Activated T-cell treated with anti-CD3 and anti-CD28 coated beads, Interleukin-2, amount 50 U/mL, for 4 hours (primary cell): Measurements from ENCODE around the gene STRA8. TPM values are rescaled to one million over a fixed set of nuclear protein-coding genes. Genes with fewer than 3 reads are reported as not detected.
A peak's percentile ranks its signal among the peaks of the same experiment; 100 is the strongest.

Experiments
- ATAC-seq, 2 donors: fragments of 200-7000 bp; cut with Tn5 transposase; one replicate each; pipeline ENCODE4 v1.10.0; 2021
- DNase-seq: peaks from one replicate; pipeline ENCODE4 v3.0.0-alpha.2; 2020
- H3K27me3 Mint-ChIP-seq: one replicate; pipeline ENCODE4 v1.8.0; 2021; ENCODE audit warnings: low read depth, mixed read lengths
- H3K36me3 Mint-ChIP-seq: one replicate; pipeline ENCODE4 v1.8.0; 2022; ENCODE audit warnings: mixed read lengths; ENCODE audit not compliant: insufficient read depth
- H3K4me1 Mint-ChIP-seq: one replicate; pipeline ENCODE4 v1.8.0; 2021; ENCODE audit warnings: low read depth, mixed read lengths
- H3K4me3 Mint-ChIP-seq: one replicate; pipeline ENCODE4 v1.8.0; 2021; ENCODE audit warnings: mild to moderate bottlenecking, moderate library complexity, mixed read lengths
- H3K9me3 Mint-ChIP-seq: one replicate; pipeline ENCODE4 v1.8.0; 2021; ENCODE audit warnings: mixed read lengths
- total RNA-seq, 3 donors: library from RNA; stranded (reverse); gene quantifications; one replicate each; pipeline ENCODE4 v1.2.1, GENCODE V29; 2021

The STRA8 gene, protein sequence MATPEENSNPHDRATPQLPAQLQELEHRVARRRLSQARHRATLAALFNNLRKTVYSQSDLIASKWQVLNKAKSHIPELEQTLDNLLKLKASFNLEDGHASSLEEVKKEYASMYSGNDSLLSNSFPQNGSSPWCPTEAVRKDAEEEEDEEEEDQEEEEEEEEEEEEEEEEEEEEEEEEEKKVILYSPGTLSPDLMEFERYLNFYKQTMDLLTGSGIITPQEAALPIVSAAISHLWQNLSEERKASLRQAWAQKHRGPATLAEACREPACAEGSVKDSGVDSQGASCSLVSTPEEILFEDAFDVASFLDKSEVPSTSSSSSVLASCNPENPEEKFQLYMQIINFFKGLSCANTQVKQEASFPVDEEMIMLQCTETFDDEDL
- not detected for total RNA-seq

DNA sequence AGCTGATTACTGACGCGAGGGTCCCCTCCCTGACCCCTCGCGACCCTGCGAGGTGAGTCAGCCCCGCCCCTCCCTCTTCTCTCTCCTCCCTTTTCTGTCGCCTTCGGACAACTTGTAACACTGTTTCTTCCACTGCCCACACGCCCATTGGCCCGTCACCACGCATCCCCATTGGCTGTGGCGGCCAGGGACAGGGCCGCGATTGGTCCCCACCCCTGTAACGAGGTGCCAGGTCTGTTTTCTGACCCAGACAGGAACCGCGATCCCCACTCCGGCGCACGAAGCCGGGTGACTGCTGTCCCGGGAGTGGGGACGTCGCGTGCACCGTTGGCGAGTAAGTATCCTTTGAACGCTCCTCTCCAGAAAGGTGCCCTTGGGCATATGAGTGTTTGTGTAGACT lies at the start of gene STRA8:
STRA8 (plus strand) TSS at position 269 of the 400 bp plus-strand sequence. CDS start 6,687 bp downstream, outside the sequence.
- no peak for ATAC-seq
- no peak within 1 kb of the TSS for H3K4me3 Mint-ChIP-seq
- H3K4me1 Mint-ChIP-seq, result peaks cover 6% of the 10 kb centered on the region
- no peaks in the 10 kb centered on the region for H3K36me3 Mint-ChIP-seq
- no peak for DNase-seq
- no peaks in the 10 kb centered on the region for H3K27me3 Mint-ChIP-seq
- no peaks in the 10 kb centered on the region for H3K9me3 Mint-ChIP-seq

DNA sequence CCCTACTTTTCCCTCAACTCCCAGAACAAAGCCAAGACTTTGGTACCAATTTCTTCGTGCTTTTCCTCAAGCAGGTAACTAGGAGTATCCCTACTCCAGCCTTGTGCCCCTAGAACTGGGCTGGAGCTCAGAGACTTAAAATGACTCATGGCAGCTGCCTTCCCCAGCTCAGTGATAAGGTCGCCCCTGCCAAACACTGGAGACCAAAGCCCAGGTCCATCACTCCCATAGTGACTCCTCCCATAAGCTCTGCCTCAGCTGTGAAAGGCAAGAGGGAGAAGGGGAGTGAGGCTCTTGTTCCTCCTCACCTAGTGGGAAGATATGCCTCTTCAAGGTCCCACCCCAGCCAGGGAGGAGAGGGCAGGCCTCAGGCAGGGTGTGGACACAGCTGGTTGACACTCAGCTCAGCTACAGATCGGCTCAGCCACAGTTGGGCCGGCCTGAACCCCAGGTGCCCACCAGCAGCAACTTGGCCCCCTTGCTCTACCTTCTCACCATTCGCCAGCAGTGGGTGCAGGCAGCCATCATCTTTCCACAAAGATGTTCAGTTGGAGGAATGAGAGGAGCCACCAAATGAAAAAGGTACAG lies 49.3 kb upstream of the STRA8 start:
- H3K4me1 Mint-ChIP-seq, result no peaks in the 10 kb centered on the region
- no peak for ATAC-seq
- H3K36me3 Mint-ChIP-seq, result peaks cover 67% of the 10 kb centered on the region
- peak overlapping the region; percentile 33 for H3K4me3 Mint-ChIP-seq
- no peaks in the 10 kb centered on the region for H3K27me3 Mint-ChIP-seq
- H3K9me3 Mint-ChIP-seq, result peaks cover 25% of the 10 kb centered on the region
- no peak for DNase-seq

DNA sequence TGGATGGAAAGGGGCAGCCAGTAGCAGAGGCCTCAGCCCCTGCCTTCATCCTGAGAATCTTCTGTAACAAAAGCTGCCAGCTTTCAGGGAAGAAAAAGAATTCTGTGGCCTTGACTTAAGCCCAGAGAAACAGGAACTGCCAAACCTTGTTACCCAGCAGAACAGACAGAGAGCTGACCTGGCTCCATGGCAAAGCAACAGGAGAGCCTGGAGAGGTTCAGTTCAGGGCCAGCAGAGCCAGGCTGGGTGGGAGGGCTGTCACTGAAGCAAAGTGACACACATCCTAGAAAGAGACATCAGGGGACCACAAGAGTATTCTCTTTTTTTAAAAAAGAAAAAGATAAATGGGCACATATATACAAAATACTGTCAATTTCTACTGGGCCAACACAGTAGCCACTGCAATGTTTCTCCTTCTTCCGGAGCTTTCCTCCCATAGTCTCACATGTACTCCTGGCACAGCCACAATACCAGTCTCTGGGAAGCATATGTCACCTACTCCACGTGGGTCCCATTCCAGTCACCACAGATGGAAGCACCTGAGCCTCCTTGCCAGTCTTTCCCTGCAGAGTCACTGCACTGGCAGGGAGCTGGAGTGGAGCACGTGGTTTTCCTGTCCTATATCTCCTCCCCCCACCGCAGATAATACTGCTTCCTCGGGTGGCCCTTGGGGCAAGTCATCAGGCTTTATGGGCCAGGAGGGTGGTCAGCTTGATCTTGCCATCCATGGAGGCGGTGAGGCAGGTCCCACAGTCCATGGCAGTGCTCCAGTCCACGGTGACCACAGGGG lies 48.0 kb upstream of the STRA8 start:
- Mint-ChIP-seq H3K4me3 (no peak overlapping the region), H3K36me3 (peaks cover 71% of the 10 kb centered on the region), H3K9me3 (peaks cover 25% of the 10 kb centered on the region), H3K27me3 (no peaks in the 10 kb centered on the region), H3K4me1 (no peaks in the 10 kb centered on the region)
- ATAC-seq (no peak), DNase-seq (no peak)

DNA sequence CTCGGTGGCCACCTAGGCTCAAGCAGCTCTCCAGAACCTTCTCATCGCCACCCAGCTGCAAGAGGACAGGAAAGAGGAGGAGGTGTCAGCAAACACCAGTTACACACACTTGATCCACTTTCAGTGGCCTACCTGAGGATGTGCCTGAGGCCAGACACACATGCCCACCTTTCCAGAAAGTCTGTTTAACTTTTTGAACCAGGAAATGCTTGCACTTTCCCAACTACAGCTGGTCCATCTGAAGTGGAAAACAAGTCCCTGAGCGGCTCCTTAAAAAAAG lies 47.4 kb upstream of the STRA8 start:
- ATAC-seq, result no peak
- peaks cover 73% of the 10 kb centered on the region for H3K36me3 Mint-ChIP-seq
- H3K4me3 Mint-ChIP-seq, result no peak overlapping the region
- no peak for DNase-seq
- peaks cover 21% of the 10 kb centered on the region for H3K9me3 Mint-ChIP-seq
- no peaks in the 10 kb centered on the region for H3K27me3 Mint-ChIP-seq
- H3K4me1 Mint-ChIP-seq, result no peaks in the 10 kb centered on the region

DNA sequence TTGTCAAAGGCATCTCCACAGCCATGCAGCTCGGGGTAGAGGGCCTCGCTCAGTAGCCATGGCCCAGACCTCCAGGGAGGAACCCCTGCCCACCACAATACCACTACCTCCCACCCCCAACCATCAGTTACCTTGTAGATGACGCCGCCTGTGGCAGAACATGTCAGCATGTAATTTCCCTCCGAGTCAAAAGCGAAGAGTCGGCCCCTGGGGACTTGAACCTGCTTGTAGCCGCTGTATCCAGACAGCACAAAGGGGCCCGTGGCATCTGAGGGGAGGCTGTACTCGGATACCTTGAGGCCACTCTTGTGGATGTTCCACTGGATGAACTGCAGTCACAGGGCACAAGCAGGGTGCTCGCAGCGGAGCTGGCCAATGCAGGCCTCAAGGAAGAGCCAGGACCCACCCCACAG lies 46.8 kb upstream of the STRA8 start:
- H3K27me3 Mint-ChIP-seq, result no peaks in the 10 kb centered on the region
- H3K4me3 Mint-ChIP-seq, result no peak overlapping the region
- H3K36me3 Mint-ChIP-seq, result peaks cover 72% of the 10 kb centered on the region
- ATAC-seq, result peak in 1 of 2 donors; percentile 52
- no peak for DNase-seq
- peaks cover 15% of the 10 kb centered on the region for H3K9me3 Mint-ChIP-seq
- no peaks in the 10 kb centered on the region for H3K4me1 Mint-ChIP-seq

DNA sequence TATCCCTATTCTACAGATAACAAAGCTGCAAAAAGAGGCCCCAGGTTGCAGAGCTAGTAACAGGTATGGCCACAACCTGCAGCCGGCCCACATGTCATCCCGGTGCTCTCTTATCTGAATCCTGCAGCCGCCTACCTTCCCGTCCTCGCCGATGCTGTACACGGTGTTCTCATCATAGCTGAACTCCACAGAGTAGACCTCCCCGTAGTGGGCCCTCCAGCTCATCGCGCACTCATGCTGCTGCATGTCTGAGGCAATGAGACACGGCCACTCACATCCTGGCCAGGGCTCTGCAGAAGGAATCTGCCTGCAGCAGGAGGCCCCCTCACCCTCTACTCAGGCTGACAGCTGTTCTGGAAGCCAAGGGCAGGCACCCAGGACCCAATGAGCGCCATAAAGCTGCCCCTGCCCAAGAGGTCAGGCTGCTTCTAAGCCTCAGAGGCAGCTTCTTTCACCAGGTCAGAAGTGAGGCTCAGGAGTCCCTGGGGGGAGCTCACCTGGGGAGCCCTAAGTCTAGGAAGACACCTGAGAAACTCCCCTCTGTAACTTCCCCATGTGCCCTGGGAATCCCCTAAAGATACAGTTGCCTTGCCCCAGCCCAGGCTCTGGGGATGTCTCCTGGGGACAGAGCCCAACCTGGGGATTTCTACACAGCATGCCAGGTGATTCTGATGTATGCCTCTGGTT lies 45.2 kb upstream of the STRA8 start:
- Mint-ChIP-seq H3K4me1 (no peaks in the 10 kb centered on the region), H3K9me3 (peaks cover 8% of the 10 kb centered on the region), H3K27me3 (no peaks in the 10 kb centered on the region), H3K4me3 (no peak overlapping the region), H3K36me3 (peaks cover 66% of the 10 kb centered on the region)
- DNase-seq, result no peak
- no peak for ATAC-seq

DNA sequence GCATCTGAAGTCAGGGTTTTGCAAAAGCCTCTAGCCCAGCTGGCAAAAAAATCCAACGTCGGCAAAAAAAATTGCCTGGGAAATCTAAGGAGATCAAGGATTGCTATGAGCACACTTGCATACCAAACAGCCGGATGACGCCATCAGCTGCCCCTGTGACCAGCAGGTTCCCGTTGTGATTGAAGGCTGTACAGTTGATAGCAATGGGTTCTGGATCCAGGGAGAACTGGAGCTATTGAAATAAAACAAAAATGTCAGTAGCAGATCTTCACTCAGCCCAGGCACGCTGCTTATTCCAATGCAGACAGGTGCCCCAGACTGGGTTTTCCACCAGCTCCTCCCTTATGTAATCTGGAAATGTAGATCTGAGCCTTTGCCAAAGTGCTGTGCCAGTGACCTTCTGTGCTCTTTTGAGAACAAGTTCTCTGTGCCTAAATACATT lies 44.4 kb upstream of the STRA8 start:
- no peaks in the 10 kb centered on the region for H3K4me1 Mint-ChIP-seq
- peaks cover 67% of the 10 kb centered on the region for H3K36me3 Mint-ChIP-seq
- ATAC-seq (no peak), DNase-seq (no peak)
- no peak overlapping the region for H3K4me3 Mint-ChIP-seq
- peaks cover under 1% of the 10 kb centered on the region for H3K9me3 Mint-ChIP-seq
- H3K27me3 Mint-ChIP-seq, result no peaks in the 10 kb centered on the region

DNA sequence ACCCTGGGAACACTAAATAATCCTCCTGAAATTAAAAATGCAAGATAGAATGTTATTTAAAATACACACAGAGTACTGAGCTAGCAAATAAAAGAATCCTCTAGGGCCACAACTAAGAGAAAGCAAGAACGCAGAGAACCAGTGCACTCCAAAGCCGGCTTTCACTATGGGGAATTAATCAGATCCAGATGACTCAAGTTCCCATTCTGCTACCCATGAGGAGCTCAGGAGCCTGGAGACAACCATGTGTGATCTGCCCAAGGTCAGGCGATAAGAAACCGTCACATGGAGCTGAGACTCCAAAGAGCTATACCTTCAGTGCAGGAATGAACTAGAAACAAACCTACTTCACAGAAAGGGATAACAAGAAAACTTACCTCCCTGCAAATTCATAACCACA lies 43.7 kb upstream of the STRA8 start:
- Mint-ChIP-seq H3K36me3 (peaks cover 69% of the 10 kb centered on the region), H3K4me1 (no peaks in the 10 kb centered on the region), H3K9me3 (no peaks in the 10 kb centered on the region), H3K4me3 (no peak overlapping the region), H3K27me3 (no peaks in the 10 kb centered on the region)
- no peak for ATAC-seq
- no peak for DNase-seq

DNA sequence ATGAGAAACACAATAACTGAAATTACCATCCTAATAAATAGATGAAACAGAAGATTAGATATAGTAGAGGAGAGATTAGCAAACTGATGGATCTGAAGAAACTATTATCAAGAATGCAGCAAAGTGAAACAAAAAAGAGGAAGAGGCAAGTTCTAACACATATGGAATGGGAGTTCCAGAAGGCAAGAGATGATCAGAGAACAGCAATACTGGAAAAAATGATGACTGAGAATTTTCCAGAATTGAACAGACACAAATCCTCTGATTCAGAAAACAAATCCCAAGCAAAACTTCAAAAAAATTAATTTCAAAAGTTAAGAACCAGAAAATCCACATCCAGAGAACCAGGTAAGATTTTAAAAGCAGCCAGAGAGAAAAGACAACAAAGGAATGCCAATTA lies 42.9 kb upstream of the STRA8 start:
- DNase-seq (no peak), ATAC-seq (no peak)
- Mint-ChIP-seq H3K27me3 (no peaks in the 10 kb centered on the region), H3K4me3 (no peak overlapping the region), H3K4me1 (no peaks in the 10 kb centered on the region), H3K36me3 (peaks cover 70% of the 10 kb centered on the region), H3K9me3 (no peaks in the 10 kb centered on the region)

DNA sequence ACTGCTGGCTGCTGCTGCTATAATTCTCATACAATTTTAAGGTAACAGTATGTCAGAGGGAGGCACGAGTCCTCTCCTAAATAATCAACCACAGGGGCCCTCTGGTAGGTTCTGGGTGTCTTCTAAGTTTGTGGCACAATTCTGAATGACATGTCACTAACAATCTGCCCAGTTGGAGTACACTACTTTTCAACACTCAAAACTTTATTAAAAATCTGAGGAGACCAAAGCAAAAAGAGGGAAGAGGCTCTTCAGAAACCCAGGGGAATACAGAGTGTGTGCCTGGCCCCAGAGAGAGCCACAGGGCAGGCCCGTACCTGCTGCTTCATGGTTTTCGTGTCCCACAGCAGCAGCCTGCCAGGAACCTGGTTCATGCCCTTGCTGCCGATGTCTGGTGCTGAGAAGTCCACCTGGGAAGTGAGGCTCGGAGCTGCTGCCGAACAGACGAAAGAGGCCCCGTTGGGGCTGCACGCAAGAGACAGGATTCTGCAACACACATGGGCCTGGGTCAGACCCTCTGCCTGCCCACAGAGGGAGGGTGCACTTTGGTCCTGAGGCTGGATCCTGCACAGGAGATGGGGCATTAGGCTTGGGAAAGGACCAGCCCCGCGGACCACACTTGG lies 40.6 kb upstream of the STRA8 start:
- Mint-ChIP-seq H3K36me3 (peaks cover 70% of the 10 kb centered on the region), H3K4me3 (no peak overlapping the region)

DNA sequence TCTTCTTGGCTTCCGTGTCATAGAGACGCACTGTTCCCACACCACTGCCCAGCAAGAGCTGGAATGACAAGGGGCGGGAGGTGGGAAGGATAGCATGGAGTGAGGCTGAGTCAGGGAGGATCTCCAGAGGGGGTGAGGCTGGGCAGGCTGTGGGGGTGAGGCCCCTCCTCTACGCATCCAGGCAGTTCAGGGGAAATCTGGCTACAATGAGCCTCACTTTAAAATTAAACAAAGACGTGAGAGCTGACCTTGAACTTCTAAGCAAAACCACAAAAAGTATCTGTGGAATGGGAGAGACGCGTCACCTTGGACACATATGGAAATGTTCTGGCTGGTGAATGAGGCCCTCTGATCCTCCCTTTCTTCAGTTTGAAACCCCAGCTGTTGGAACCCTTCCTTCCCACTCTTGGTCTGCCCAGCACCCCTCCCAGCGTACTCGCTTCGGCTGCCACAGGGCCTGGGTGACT lies 40.0 kb upstream of the STRA8 start:
- Mint-ChIP-seq H3K4me3 (no peak overlapping the region), H3K27me3 (no peaks in the 10 kb centered on the region), H3K4me1 (no peaks in the 10 kb centered on the region), H3K36me3 (peaks cover 72% of the 10 kb centered on the region), H3K9me3 (no peaks in the 10 kb centered on the region)
- DNase-seq (no peak), ATAC-seq (no peak)

More for the DNA sequence above, 40.6 kb upstream of the STRA8 start:
- DNase-seq (no peak), ATAC-seq (no peak)
- no peaks in the 10 kb centered on the region for H3K27me3 Mint-ChIP-seq
- no peaks in the 10 kb centered on the region for H3K9me3 Mint-ChIP-seq
- H3K4me1 Mint-ChIP-seq, result no peaks in the 10 kb centered on the region

DNA sequence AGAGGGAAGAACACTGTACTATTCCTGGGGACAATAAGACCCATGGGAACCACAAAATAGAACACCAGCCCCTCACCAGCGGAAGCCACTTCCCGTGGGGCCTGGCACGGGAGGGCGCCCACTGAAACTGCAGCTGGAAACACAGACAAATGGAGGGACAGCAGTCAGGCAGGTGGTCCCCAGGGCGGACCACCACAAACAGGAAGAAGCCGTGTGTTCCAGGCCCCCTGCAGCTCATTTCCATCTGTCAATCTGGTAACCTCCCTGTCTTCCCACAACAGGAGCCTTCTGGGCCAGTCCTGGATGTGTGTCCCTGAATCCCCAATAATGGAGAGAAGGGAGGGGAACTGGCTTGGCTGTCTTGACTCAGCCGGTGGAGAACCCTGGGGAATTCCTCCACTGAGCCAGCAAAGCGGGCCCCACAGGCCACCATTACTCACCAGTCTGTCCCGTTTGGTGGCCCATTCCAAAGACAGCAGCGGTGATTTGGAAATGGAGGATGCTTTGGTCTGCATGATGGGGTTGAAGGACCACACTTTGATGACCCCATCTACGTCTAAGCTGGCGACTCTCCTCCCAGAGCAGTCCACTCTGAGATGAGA lies 39.0 kb upstream of the STRA8 start:
- no peak overlapping the region for H3K4me3 Mint-ChIP-seq
- no peaks in the 10 kb centered on the region for H3K4me1 Mint-ChIP-seq
- H3K9me3 Mint-ChIP-seq, result no peaks in the 10 kb centered on the region
- no peaks in the 10 kb centered on the region for H3K27me3 Mint-ChIP-seq
- peaks cover 68% of the 10 kb centered on the region for H3K36me3 Mint-ChIP-seq
- ATAC-seq (no peak), DNase-seq (no peak)

DNA sequence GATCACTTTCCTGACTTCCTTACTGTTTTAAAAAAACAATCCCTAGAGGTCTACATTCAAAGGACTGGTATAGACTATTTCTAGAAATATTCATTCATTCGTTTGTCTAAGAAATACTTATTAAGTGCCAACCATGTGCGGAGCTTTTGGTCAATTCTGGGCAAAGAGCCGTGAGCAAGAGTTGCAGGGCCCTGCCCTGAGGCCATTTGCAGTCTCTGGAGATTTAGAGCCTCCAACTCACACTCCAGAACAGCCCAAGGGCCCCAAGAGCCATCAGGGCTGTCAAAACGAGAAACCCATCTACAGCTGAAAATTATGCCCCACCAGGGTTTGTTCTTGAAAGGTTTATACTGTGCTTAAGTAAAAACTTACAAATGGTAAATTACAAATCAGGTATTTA lies 38.5 kb upstream of the STRA8 start:
- Mint-ChIP-seq H3K36me3 (peaks cover 68% of the 10 kb centered on the region), H3K27me3 (no peaks in the 10 kb centered on the region), H3K4me3 (no peak overlapping the region), H3K4me1 (no peaks in the 10 kb centered on the region), H3K9me3 (no peaks in the 10 kb centered on the region)
- ATAC-seq, result no peak
- no peak for DNase-seq
